ENCODE data around the gene LNPEP.

LNPEP gene

GRCh38 chr5:96922499-96923244, 13.2 kb upstream of the LNPEP start:
- Histone ChIP-seq H3K36me3 (ENCODE audit: control insufficient read depth, insufficient read depth, low read length) (no peaks in the 10 kb centered on the region; the same call in 1 of the 2 replicates), H3K4me3 (replicated peaks; ENCODE audit: low read depth, low read length) (peak overlapping the region; percentile 54), H3K27me3 (replicated peaks; ENCODE audit: control insufficient read depth, insufficient read depth, low read length) (no peaks in the 10 kb centered on the region)
- DNase-seq (ENCODE audit: extremely low read depth, insufficient read length) = no peak
- TF ChIP-seq, protein P1, sequence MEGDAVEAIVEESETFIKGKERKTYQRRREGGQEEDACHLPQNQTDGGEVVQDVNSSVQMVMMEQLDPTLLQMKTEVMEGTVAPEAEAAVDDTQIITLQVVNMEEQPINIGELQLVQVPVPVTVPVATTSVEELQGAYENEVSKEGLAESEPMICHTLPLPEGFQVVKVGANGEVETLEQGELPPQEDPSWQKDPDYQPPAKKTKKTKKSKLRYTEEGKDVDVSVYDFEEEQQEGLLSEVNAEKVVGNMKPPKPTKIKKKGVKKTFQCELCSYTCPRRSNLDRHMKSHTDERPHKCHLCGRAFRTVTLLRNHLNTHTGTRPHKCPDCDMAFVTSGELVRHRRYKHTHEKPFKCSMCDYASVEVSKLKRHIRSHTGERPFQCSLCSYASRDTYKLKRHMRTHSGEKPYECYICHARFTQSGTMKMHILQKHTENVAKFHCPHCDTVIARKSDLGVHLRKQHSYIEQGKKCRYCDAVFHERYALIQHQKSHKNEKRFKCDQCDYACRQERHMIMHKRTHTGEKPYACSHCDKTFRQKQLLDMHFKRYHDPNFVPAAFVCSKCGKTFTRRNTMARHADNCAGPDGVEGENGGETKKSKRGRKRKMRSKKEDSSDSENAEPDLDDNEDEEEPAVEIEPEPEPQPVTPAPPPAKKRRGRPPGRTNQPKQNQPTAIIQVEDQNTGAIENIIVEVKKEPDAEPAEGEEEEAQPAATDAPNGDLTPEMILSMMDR (IDR thresholded peaks at IDR 0.05; ENCODE audit: insufficient read depth, low read length, poor library complexity, severe bottlenecking) = no peak

DNA sequence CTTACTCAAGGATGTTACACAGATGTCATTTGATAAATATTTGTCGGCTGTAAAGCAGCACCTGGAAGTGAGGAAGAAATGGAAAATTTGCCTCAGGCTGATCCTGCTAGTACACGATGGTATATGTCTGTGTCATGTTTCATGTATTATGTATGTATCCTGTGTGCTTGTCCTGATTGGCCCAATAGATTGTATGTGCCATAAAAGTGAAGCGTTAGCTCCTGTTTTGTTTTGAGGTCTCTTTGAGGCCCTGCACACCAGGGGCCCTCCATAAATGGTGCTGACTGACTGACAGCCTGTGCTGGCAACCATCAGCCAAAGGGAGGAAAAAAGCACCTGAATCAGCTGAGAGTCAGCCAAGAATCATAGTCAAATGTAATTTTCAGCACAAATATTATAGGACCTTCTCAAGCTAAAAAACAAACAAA, 11.8 kb upstream of the LNPEP start:
- Histone ChIP-seq H3K4me3 (replicated peaks; ENCODE audit: low read depth, low read length) (no peak overlapping the region), H3K27me3 (replicated peaks; ENCODE audit: control insufficient read depth, insufficient read depth, low read length) (no peaks in the 10 kb centered on the region), H3K36me3 (ENCODE audit: control insufficient read depth, insufficient read depth, low read length) (no peaks in the 10 kb centered on the region)
- DNase-seq (ENCODE audit: extremely low read depth, insufficient read length) = no peak
- TF ChIP-seq, protein P1 (IDR thresholded peaks at IDR 0.05; ENCODE audit: insufficient read depth, low read length, poor library complexity, severe bottlenecking) = no peak

GRCh38 chr5:96926276-96926675, 9.6 kb upstream of the LNPEP start:
- H3K4me3 ChIP-seq (replicated peaks; ENCODE audit: low read depth, low read length) = no peak overlapping the region
- H3K27me3 ChIP-seq (replicated peaks; ENCODE audit: control insufficient read depth, insufficient read depth, low read length) = no peaks in the 10 kb centered on the region
- DNase-seq (ENCODE audit: extremely low read depth, insufficient read length) = no peak
- H3K36me3 ChIP-seq (ENCODE audit: control insufficient read depth, insufficient read depth, low read length) = no peaks in the 10 kb centered on the region
- TF ChIP-seq, protein P1 (IDR thresholded peaks at IDR 0.05; ENCODE audit: insufficient read depth, low read length, poor library complexity, severe bottlenecking) = no peak

GRCh38 chr5:96927008-96927407, 8.9 kb upstream of the LNPEP start:
- TF ChIP-seq, protein P1 (IDR thresholded peaks at IDR 0.05; ENCODE audit: insufficient read depth, low read length, poor library complexity, severe bottlenecking) = no peak
- Histone ChIP-seq H3K36me3 (ENCODE audit: control insufficient read depth, insufficient read depth, low read length) (no peaks in the 10 kb centered on the region), H3K27me3 (replicated peaks; ENCODE audit: control insufficient read depth, insufficient read depth, low read length) (no peaks in the 10 kb centered on the region), H3K4me3 (replicated peaks; ENCODE audit: low read depth, low read length) (no peak overlapping the region)
- no peak for DNase-seq (ENCODE audit: extremely low read depth, insufficient read length)

GRCh38 chr5:96928931-96929708, 6.8 kb upstream of the LNPEP start:
- DNase-seq (ENCODE audit: extremely low read depth, insufficient read length) = no peak
- no peaks in the 10 kb centered on the region for H3K27me3 ChIP-seq (replicated peaks; ENCODE audit: control insufficient read depth, insufficient read depth, low read length)
- TF ChIP-seq, protein P1 (IDR thresholded peaks at IDR 0.05; ENCODE audit: insufficient read depth, low read length, poor library complexity, severe bottlenecking) = no peak
- no peaks in the 10 kb centered on the region for H3K36me3 ChIP-seq (ENCODE audit: control insufficient read depth, insufficient read depth, low read length)
- no peak overlapping the region for H3K4me3 ChIP-seq (replicated peaks; ENCODE audit: low read depth, low read length)
